BJ (cell line): ENCODE results near the gene LY86. TPM values are rescaled to one million over a fixed set of nuclear protein-coding genes. Genes with fewer than 3 reads are reported as not detected.

Experiments
- CTCF ChIA-PET: fragments of 350-600 bp; formaldehyde crosslinking; extraction: SDS; loops from one replicate; lab custom pipeline; 2021; ENCODE audit warnings: antibody characterized with exemption, inconsistent platforms; lab: Yijun Ruan, JAX
- POLR2A ChIA-PET: fragments of 300-600 bp; sonication (Branson Sonifier 250); formaldehyde crosslinking; extraction: SDS; loops from one replicate; lab custom pipeline; 2021; ENCODE audit warnings: antibody characterized with exemption; lab: Charles Lee
- DNase-seq: peaks from one replicate; pipeline ENCODE4 v3.0.0-alpha.2; 2011; ENCODE audit warnings: low read depth
- H3K27me3 ChIP-seq: 2 replicates; pipeline ENCODE4 v1.6.0; 2011; ENCODE audit warnings: low read length; ENCODE audit not compliant: control insufficient read depth, insufficient read depth
- H3K36me3 ChIP-seq: 2 replicates; pipeline ENCODE4 v1.5.1; 2011; ENCODE audit warnings: low read length; ENCODE audit not compliant: control insufficient read depth, insufficient read depth
- H3K4me3 ChIP-seq: 2 replicates; pipeline ENCODE4 v1.5.1; 2011; ENCODE audit warnings: low read depth, mild to moderate bottlenecking, control low read depth, low read length
- polyA plus RNA-seq: library from polyadenylated mRNA; depleted of rRNA; stranded (reverse); fragments of >200 nt; gene quantifications from 2 replicates; pipeline ENCODE4 v1.2.3, GENCODE V29; 2011
- TF ChIP-seq, protein P1 (sequence below): IDR thresholded peaks from 2 replicates; pipeline ENCODE4 v1.5.1; 2011; ENCODE audit warnings: low read depth, mild to moderate bottlenecking, control low read depth, inconsistent platforms, low read length, moderate library complexity; ENCODE audit not compliant: insufficient read depth

LY86 gene
- polyA plus RNA-seq, 1 experiment = not detected

DNA sequence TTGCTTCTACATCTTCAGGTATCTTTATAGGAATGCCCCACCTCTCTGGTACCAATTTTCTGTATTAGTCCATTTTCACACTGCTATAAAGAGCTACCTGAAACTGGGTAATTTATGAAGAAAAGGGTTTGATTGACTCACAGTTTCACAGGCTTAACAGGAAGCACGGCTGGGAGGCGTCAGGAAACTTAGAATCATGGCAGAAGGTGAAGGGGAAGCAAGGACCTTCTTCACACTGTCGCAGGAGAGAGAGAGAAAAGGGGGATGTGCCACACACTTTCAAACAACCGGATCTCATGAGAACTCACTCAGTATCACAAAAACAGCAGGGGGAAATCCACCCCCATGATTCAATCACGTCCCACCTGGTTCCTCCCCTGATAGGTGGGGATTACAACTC is 24.4 kb upstream of the LY86 start:
- no peaks in the 10 kb centered on the region for H3K36me3 ChIP-seq
- DNase-seq = no peak
- H3K4me3 ChIP-seq = no peak overlapping the region
- ChIA-PET POLR2A (no interaction called here), CTCF (no interaction called here)
- H3K27me3 ChIP-seq = no peaks in the 10 kb centered on the region
- TF ChIP-seq, protein P1, sequence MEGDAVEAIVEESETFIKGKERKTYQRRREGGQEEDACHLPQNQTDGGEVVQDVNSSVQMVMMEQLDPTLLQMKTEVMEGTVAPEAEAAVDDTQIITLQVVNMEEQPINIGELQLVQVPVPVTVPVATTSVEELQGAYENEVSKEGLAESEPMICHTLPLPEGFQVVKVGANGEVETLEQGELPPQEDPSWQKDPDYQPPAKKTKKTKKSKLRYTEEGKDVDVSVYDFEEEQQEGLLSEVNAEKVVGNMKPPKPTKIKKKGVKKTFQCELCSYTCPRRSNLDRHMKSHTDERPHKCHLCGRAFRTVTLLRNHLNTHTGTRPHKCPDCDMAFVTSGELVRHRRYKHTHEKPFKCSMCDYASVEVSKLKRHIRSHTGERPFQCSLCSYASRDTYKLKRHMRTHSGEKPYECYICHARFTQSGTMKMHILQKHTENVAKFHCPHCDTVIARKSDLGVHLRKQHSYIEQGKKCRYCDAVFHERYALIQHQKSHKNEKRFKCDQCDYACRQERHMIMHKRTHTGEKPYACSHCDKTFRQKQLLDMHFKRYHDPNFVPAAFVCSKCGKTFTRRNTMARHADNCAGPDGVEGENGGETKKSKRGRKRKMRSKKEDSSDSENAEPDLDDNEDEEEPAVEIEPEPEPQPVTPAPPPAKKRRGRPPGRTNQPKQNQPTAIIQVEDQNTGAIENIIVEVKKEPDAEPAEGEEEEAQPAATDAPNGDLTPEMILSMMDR = no peak

GRCh38 chr6:6565069-6565468 is 23.5 kb upstream of the LY86 start:
- H3K27me3 ChIP-seq = no peaks in the 10 kb centered on the region
- H3K36me3 ChIP-seq = no peaks in the 10 kb centered on the region
- no peak for DNase-seq
- CTCF ChIA-PET = no interaction called here
- no peak overlapping the region for H3K4me3 ChIP-seq
- TF ChIP-seq, protein P1 = no peak
- POLR2A ChIA-PET = no interaction called here

GRCh38 chr6:6565488-6565887 is 23.0 kb upstream of the LY86 start:
- CTCF ChIA-PET = no interaction called here
- H3K4me3 ChIP-seq = no peak overlapping the region
- TF ChIP-seq, protein P1 = no peak
- no peaks in the 10 kb centered on the region for H3K36me3 ChIP-seq
- H3K27me3 ChIP-seq = no peaks in the 10 kb centered on the region
- POLR2A ChIA-PET = no interaction called here
- DNase-seq = no peak

- Histone ChIP-seq H3K4me3 (no peak overlapping the region), H3K36me3 (no peaks in the 10 kb centered on the region), H3K27me3 (no peaks in the 10 kb centered on the region)
- ChIA-PET POLR2A (no interaction called here), CTCF (no interaction called here)
- no peak for DNase-seq
- TF ChIP-seq, protein P1 = no peak
These were observed 21.8 kb upstream of the LY86 start for GRCh38 chr6:6566766-6567165.

- no peak for DNase-seq
These were observed 19.3 kb upstream of the LY86 start for GRCh38 chr6:6569096-6569810.

More at GRCh38 chr6:6569096-6569810, 19.3 kb upstream of the LY86 start:
- CTCF ChIA-PET = no interaction called here
- no peak overlapping the region for H3K4me3 ChIP-seq
- no peaks in the 10 kb centered on the region for H3K27me3 ChIP-seq
- no peaks in the 10 kb centered on the region for H3K36me3 ChIP-seq
- TF ChIP-seq, protein P1 = no peak
- POLR2A ChIA-PET = no interaction called here
